GM19468 (cell line): ENCODE results near the gene SYNRG.

Experiments
- ATAC-seq: cut with Tn5 transposase; IDR thresholded peaks from one replicate; pipeline ENCODE4 v1.9.1; 2021; ENCODE audit warnings: mild to moderate bottlenecking, moderate library complexity, moderate number of reproducible peaks; ENCODE audit not compliant: unreplicated experiment; ENCODE audit errors: extremely low read depth

SYNRG gene

DNA sequence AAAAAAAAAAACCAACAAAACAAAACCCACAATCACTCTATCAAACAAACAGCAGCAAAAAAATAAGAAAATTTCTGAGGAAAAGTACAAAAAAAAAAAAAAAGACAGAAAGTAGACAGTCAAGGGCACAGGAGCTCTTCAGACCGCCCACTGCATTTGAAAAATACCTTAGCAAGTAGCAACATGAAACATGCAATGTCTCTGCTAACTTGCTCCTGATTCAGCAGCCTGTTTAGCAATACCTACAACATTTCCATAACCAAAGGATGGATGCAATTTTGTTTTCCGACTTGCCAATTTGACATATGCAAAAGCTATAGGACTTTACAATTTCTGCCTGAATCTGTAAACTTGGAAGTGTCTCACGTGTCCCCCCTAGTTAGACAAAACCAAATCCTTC, 57.4 kb downstream of the SYNRG start:
- ATAC-seq: no peak

GRCh38 chr17:37547986-37548385, 61.2 kb downstream of the SYNRG start:
- no peak for ATAC-seq

DNA sequence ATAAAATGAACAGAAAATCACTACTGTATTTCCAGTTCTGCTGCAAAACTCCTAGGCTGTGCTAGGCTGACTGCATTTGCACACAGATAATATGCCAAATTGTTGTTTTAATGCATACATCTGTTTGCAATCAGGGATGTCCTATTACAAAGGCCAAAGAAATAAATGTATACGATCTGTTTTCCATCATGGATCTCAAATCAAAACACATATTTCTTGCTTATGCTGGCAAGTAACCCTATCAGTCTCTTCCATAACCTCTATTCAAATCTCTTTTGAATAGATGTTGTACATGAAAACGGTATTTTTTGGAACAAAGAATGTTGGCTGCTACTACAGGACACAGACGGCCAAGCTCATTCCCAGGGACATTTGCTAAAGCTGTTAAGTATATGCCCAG, 62.9 kb downstream of the SYNRG start:
- no peak for ATAC-seq

GRCh38 chr17:37545486-37545885, 63.7 kb downstream of the SYNRG start:
- no peak for ATAC-seq

DNA sequence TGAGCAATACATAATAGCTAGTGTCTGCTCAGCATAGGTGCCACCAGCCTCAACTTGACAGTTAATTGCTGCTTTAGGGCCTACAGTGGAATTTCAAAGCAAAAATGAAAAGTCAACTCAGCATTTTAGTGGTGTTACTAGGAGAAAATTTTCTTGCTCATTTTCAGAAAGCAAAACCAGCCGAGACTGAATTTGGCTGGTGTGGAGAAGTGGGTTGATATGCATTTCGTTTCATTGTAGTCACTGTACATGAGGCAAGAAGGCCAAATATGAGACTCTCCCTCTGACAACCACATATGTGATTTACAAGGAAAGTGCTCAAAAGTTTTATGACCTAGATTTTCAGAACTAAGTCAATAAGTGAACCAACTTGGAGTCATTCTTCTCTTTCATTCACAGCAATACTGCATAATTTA, 65.6 kb downstream of the SYNRG start:
- ATAC-seq: no peak

DNA sequence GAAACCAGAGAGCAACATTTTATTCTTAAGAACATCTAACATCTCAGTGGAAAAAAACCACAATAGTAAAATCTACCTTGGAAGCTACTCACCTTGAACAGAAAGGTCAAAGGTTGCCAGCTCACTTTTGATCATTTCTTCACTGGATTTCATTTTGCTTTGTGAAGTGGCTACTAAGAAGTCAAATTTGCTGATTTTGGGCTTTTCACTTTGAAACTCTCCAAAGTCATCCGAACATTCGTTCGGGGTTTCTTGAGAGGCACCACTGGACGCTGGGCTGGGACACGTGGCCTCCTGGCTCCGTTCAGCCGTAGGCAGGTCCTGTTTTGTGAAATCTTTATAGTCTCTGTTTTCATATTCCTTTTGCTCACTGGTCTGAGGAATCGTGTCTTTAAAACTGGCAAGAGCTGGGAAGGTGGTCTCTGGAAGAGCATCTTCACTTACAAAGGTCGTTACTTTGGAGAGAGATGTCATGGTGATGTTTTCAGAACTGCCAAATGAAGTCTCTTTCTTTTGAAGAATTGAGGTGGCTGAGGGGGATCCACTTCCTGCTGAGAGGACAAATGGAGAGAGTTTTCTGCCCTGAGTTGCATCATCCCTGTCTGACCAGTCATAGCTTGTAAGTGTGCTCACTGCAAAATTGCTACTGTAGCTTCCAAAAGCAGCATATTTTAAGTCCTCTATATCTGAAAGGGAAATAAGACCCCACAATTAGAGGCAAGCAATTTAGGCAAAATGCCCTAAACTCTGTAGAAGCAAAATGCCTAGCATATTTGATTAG, 67.1 kb downstream of the SYNRG start:
- no peak for ATAC-seq

DNA sequence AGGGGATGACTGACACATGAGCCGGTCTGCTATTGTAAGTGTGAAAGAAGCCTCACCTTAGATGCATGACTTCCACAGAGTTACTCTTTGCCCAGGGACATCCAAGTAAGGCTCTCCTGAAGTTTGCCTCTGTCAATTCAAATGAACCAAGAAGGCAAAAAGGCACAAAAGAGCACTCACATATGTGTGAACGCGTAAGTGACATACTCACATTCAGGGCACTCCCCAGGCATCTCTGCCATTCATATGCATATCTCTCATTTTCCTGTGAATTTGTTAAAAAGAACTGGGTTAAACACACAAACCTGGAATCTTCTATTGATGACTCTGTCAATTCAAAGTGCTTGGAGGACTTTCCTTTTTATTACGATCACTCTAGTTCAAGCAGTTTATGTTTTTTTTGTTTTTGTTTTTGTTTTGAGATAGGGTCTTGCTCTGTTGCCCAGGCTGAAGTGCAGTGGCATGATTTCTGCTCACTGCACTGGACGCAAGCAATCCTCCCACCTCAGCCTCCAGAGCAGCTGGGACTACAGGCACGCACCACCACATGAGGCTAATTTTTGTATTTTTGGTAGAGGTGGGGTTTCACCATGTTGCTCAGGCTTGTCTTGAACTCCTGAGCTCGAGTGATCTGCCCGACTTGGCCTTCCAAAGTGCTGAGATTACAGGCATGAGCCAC, 70.1 kb downstream of the SYNRG start:
- ATAC-seq: no peak

DNA sequence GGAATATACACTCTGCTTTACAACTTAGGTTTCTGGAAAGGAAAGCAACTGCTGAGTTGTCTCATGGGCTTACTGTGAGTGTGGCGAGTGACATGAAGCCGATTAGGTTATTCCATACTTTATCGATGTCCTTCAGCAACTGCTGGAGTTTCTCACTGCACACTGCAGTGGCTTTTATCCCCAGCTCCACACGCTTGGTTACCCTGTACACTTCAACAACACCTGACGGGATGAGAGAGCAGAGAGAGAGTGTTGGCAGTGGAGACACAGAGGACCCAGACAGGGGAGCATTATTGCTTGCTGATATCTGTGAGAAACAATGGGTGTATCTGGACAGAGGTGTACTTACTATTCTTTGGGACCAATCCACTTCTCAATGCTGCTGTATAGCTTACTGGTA, 73.3 kb downstream of the SYNRG start:
- no peak for ATAC-seq

- ATAC-seq: no peak
Measured at GRCh38 chr17:37532756-37533155, 76.5 kb downstream of the SYNRG start.

- ATAC-seq: no peak
Measured at GRCh38 chr17:37530420-37530819, 78.8 kb downstream of the SYNRG start.

GRCh38 chr17:37527249-37527851, 81.9 kb downstream of the SYNRG start:
- no peak for ATAC-seq

DNA sequence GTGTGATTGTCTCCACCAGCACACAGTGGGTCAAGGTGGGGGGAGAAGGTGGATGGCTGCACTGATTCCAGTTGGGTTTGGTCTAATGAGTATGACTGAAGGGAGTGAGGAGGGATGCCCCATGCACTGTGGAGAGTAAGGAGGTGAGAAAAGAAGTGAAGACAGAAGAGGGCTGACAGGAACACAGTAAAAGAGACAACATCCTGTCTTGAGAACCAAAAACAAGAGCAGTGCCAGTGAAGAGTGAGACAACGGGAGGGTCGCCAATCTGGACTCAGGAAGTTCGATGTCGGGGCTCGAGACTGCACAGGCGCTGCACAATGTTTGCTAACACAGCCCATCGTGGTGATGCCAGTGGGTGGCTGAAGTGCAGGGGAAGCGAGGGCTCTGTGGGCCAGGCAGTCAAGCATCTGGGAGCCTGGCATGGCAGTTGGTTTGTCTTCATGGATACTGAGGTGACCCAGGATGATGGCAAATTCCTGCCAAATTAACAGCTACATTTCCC, 85.5 kb downstream of the SYNRG start:
- ATAC-seq: no peak

GRCh38 chr17:37521821-37522220, 87.4 kb downstream of the SYNRG start:
- no peak for ATAC-seq

DNA sequence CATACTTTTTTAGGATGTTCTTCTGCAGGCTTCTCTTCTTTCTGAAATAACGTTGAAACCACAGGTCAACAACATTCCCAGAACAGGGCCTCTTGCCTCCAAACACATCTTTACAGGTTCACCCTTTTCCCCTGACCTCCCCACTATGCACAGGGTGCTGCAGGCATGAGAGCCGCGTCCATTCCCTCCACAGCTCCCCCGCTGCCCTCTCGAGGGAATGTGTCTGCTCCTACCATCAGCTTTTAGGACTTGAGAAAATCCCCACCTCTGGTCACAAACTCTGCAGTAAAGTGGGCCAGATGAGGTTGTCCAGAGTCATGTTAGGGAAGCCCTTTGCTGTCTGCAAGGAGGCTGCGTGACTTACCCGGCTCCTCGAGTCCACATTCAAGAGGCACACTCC, 89.0 kb downstream of the SYNRG start:
- ATAC-seq: no peak

DNA sequence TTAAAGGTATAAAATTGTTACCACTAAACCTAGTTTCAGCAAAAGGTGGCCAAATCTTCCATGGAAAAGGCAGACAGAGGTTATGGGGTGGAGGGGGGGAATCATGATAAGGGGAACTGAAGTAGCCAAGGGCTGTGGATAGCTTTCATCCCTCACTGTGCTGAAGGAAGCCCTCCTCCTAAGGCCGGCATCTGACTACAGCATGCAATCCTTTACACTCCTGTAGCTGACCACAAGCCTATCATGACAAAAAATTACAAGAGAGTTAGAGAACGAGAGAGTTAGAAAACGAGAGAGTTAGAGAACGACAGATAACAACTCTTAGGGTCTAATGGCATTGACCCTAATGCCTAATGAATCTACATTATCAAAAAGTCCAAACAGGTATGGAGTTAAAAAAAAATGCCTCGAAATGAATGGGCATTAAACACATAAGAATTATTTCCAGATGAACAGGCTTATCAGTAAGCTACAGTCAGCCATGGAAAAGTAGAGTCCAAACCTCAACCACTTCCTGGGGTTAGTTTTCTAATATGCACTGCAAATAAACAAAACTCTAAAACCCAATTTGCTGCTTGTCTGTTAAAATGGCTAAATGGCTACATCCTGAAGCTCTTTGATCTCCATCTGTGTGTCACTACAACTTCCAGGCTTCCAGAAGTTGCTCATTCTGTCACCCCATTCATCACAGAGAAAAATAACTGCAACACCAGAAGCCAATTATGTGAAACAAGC, 89.8 kb downstream of the SYNRG start:
- no peak for ATAC-seq

- no peak for ATAC-seq
Measured at GRCh38 chr17:37518826-37519225, 90.4 kb downstream of the SYNRG start.

- no peak for ATAC-seq
Measured at GRCh38 chr17:37517881-37518280, 91.3 kb downstream of the SYNRG start.

DNA sequence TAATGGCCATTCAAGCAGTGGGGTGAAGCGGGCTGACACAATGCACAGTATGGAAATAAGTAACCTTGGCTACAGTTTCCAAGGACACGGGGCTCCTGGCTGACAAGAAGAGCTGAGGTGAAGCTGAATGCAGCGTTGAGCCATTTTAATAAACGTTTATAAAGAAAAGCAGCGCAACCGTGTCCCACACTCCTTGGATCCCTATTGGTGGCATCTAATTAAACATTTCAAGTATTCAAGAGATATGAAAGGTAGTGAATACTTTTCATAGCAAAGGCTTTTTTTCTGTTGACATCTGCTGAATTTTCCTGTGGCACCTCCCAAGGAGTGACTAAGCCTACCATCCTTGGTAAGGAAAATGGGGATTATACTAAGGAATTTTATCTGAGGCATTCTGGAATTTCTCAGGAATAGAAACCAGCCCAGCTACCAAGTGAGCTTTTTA, 93.1 kb downstream of the SYNRG start:
- ATAC-seq: no peak

GRCh38 chr17:37513711-37514110, 95.5 kb downstream of the SYNRG start:
- no peak for ATAC-seq

- no peak for ATAC-seq
Measured at GRCh38 chr17:37512442-37513068, 96.7 kb downstream of the SYNRG start.
